NK-92 treated with Interleukin-12 subunit alpha and Interleukin-12 subunit beta, amount 100 ng/mL, for 24 hours (cell line): ENCODE data around the gene APBA2.

ENCODE experiments used
- DNase-seq: peaks from one replicate; lab custom pipeline; 2025; lab: John Stamatoyannopoulos, UW

The APBA2 gene

GRCh38 chr15:29058903-29059539 lies 173.2 kb downstream of the APBA2 start:
- DNase-seq, result no peak

- DNase-seq, result no peak
Observed at GRCh38 chr15:29059871-29060640, 174.3 kb downstream of the APBA2 start.

- DNase-seq, result no peak
Observed at GRCh38 chr15:29061746-29062145, 176.0 kb downstream of the APBA2 start.

DNA sequence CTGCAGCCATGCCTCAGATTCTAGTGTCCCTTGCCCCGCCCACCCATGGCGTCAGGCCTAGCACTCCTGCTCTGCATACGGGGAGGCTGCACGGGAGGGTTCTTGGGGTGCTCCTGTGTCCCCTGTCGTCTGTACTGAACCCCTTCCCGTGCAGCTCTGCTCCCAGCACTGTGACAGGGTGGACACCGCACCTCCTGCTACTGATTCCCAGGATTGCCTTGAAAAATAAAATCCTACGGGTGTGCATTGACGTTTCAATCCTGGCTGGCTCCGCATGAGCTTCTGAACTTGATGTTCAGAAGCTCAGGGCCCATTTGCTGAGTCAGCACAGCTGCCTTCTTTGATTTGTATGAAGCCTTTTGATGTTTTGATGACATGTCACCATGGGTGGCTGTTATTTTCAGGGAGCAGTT lies 176.4 kb downstream of the APBA2 start:
- no peak for DNase-seq

- no peak for DNase-seq
Observed at GRCh38 chr15:29062626-29063025, 176.9 kb downstream of the APBA2 start.

- no peak for DNase-seq
Observed at GRCh38 chr15:29063646-29064045, 177.9 kb downstream of the APBA2 start.

GRCh38 chr15:29064290-29064689 lies 178.5 kb downstream of the APBA2 start:
- no peak for DNase-seq

DNA sequence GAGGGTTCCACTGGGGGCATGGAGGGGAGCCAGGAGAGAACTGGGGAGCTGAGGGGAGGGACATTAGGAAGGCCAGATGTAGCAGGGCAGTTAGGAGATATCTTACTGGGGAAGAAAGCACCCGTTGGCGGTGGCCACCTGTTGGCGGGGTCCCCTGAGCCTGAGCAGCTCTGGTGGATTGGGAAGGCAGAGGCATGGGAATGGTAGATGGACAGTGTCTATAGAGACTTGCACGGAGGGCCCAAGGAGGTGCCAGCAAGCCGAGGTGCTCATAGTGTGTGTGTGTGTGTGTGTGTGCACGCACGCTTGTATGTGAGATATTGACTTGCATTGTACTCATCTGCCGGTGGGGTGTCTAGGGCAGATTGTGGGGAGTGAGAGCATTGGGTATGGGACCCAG lies 179.0 kb downstream of the APBA2 start:
- no peak for DNase-seq

- DNase-seq, result no peak
Observed at GRCh38 chr15:29065571-29065970, 179.8 kb downstream of the APBA2 start.

DNA sequence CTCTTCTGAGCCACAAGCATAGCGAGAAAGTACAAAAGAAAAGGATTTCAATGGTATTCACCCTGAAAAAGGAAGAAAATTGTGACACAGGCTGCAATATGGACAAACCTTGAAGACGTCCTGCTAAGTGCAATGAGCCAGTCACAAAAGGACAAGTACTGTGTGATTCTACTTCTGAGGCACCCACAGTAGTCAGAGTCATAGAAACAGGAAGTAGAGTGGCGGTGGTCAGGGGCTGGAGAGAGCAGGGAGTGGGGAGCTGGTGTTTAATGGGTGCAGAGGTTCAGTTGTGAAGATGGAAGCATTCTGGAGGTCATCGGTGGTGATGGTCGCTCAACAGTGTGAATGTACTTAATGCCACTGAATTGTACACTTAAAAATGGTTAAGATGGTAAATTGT lies 180.5 kb downstream of the APBA2 start:
- DNase-seq, result no peak

- DNase-seq, result no peak
Observed at GRCh38 chr15:29066838-29067237, 181.1 kb downstream of the APBA2 start.

DNA sequence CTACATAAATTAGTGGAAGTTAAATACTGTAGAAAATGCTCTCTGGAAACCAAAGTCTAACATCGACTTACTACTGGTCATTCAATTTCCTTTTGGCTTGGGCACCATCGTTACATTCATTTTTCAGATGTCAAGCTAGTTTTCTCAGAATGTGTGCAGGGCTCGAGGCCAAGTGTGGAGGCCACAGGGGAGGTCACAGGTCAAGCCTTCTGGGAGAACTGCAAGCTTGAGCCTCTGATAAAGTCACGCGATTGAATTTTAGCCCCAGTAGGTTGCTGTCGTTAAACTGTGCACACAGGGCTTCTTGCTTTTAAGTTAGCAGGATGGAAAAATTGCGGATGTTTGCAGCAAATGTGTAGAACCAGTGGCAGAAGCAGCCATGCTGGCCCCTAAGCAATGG lies 182.2 kb downstream of the APBA2 start:
- no peak for DNase-seq

DNA sequence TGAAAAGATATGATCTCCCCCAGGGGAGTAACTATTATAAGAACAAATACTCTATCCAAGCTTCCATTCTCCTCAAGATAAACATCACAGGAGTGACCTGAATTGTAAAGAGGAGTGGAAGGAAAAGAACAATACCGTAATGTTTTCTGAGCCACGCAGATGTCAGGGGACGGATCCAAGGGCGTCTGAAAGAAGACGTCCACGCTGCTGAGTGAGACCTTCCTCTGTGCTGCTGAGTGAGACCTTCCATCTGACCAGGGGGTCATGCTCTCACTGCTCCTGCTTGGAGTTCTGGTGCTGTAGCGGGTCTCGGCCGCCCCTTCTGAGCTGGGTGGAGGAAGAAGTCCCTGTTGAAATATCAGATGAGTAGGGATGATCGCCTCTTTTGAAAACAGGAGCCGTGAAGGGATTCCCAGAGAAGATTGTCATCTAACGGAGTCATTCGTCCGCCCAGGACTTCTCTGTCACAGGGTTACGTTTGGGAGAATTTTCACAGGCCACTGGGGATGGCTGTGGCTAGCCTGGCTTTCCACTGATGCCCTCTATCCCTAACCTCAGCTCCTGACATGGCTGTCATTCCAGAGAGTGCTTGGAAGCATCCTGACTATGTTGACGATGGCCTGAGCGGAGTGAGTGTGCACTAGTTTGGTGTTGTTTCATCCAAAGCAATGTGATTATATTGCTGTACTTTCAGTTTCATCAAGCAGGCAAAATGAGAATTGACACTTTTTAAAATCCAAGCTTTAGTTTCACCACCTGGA lies 184.9 kb downstream of the APBA2 start:
- DNase-seq, result no peak

DNA sequence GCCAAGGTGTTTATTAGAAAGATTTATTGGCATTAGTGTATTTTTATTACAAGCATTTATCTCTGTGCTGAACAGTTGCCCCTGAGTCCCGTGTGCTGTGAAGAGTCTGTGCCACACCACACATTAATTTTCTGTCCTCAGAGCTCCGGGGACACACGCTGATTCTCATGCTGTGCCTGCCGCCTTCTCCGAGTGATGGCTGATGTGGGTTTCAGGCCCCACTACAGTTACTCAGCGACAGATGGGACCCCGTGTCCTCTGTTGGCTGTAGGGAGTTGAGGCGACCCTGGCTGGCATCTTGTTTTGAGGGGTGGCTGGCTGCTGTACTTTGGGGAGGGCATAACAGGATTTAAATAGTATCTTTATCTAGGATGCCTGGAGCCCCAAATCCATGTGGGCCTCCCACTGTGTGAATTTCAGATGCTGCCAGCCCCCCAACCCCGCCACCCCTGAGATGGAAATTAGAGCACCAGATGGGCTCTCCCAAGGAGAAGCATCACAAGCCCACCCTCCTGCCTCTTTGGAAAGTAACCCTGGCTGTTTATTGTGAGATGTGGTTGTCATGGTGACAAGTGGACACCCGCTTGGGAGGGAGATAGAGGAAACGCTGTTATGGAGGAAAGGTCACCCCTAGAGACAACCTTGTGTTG lies 185.6 kb downstream of the APBA2 start:
- no peak for DNase-seq

- no peak for DNase-seq
Observed at GRCh38 chr15:29071882-29072273, 186.1 kb downstream of the APBA2 start.

DNA sequence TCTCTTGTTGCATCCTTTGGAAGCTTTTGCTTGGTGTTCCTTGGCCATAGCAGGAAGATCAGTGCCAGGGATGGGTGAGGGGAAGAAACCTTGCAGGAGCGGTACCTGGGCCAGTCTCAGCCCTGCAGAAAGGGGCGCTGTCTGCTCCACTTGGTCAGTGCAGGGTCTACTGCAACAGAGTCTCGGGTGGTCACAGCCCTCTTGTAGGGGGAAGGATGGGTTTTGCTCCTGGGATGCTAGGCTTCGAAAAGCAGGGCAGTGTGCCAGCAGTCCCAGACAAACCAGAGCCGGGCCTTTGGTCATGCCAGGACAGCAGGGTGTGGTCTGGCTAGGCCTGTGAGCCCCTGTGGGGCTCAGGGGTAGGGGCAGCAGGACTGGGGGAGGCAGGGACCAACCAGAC lies 186.7 kb downstream of the APBA2 start:
- no peak for DNase-seq

GRCh38 chr15:29074045-29074444 lies 188.3 kb downstream of the APBA2 start:
- DNase-seq, result no peak

- no peak for DNase-seq
Observed at GRCh38 chr15:29078541-29078940, 192.8 kb downstream of the APBA2 start.

- DNase-seq, result no peak
Observed at GRCh38 chr15:29079479-29079878, 193.7 kb downstream of the APBA2 start.

DNA sequence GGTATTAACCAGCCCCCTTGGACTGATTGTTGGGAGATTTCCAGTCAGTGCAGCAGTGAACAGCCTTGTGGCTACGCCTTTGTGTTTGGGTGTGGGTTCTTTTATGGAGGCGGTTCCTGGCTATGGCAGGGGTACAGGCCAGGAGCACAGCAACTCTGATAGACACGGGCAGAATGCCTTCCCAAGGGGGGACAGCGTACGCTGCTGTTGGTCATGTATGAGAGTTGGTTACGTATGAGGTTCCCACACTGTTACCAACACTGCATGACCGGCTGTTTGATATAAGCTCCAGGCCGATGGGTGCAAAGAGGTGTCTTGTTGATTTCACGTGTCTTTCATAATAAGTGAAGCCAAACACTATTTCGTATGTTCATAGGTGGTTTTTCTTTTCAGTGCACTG lies 196.0 kb downstream of the APBA2 start:
- DNase-seq, result no peak

GRCh38 chr15:29083161-29083560 lies 197.4 kb downstream of the APBA2 start:
- no peak for DNase-seq

DNA sequence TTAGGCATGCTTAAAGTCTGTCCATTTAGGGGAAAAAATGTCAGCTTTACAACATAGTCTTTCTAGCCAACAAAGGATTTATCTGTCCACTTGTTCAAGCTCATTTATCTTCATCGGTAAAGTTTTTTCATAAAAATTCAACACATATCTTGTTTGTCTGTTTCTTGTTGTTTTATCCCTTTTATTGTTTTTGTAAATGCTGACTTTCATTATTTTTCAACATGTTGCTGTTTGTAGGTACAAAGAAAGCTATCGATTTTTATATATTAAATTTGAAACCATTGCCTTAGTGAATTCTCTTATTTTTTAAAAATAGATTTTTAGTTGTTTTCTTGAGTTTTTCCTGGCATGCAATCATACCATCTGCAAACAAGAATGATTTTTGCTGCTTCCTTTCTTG lies 198.1 kb downstream of the APBA2 start:
- DNase-seq, result no peak

GRCh38 chr15:29086001-29086400 lies 200.2 kb downstream of the APBA2 start:
- no peak for DNase-seq
